Endothelial cell of umbilical vein (primary cell): ENCODE measurements around the gene ETV3L. TPM values are rescaled to one million over a fixed set of nuclear protein-coding genes. Genes with fewer than 3 reads are reported as not detected.

ENCODE experiments used
- BruUV-seq: library from RNA; stranded (reverse); fragments of 400-500 nt; replicated peaks from 2 replicates; lab custom pipeline; 2021; lab: Mats Ljungman, UMichigan
- CTCF ChIA-PET: fragments of 300-600, 350-600 bp; sonication (Branson Sonifier 250); formaldehyde crosslinking; loops from one replicate; lab custom pipeline; 2021; ENCODE audit warnings: antibody characterized with exemption, inconsistent platforms; lab: Charles Lee
- POLR2A ChIA-PET: fragments of 300-600, 350-600 bp; sonication (Branson Sonifier 250); formaldehyde crosslinking; loops from one replicate; lab custom pipeline; 2021; ENCODE audit warnings: antibody characterized with exemption, inconsistent platforms; lab: Charles Lee
- DNase-seq: peaks from one replicate; pipeline ENCODE4 v3.0.0-alpha.2; 2011; ENCODE audit warnings: low read depth, low spot score
- FAIRE-seq: peaks from 2 replicates; lab custom pipeline; 2011; peaks lifted over from hg19 to GRCh38; lab: Jason Lieb, UNC
- H2AFZ ChIP-seq: 2 replicates; pipeline ENCODE4 v1.6.0; 2012; ENCODE audit warnings: low read depth, low read length, control low read depth, inconsistent platforms
- H3K27ac ChIP-seq: 2 replicates; pipeline ENCODE4 v1.5.1; 2011; ENCODE audit warnings: low read depth, mild to moderate bottlenecking, control low read depth, low read length, moderate library complexity; ENCODE audit not compliant: insufficient read depth
- H3K27me3 ChIP-seq, 2 experiments: 2 replicates each; pipeline versions ENCODE4 v1.6.0 to v1.6.1; 2011; ENCODE audit warnings: low read length in 2 of 2, mixed read lengths in 1 of 2; ENCODE audit not compliant: control insufficient read depth in 2 of 2, insufficient read depth in 2 of 2
- H3K36me3 ChIP-seq, 2 experiments: 2 replicates in 1 of 2; 3 replicates in 1 of 2; pipeline ENCODE4 v1.5.1; 2011; ENCODE audit warnings: low read length in 2 of 2, mild to moderate bottlenecking in 1 of 2, moderate library complexity in 1 of 2; ENCODE audit not compliant: control insufficient read depth in 2 of 2, insufficient read depth in 2 of 2; ENCODE audit errors: extremely low read depth in 1 of 2
- H3K4me1 ChIP-seq: 3 replicates; pipeline ENCODE4 v1.5.1; 2011; ENCODE audit warnings: mild to moderate bottlenecking, low read length; ENCODE audit not compliant: control insufficient read depth, insufficient read depth; ENCODE audit errors: extremely low read depth
- H3K4me2 ChIP-seq: 2 replicates; pipeline ENCODE4 v1.6.1; 2011; ENCODE audit warnings: low read length, control low read depth, mixed read lengths; ENCODE audit not compliant: insufficient read depth
- H3K4me3 ChIP-seq, 3 experiments: fragments of 200-600 bp in 1 of 3; sonication (generic), shearing (Covaris generic) in 1 of 3; replicated peaks in 1 of 3; 2 replicates each; pipeline ENCODE4 v1.5.1; 2011 to 2016; ENCODE audit warnings: control low read depth in 3 of 3, low read length in 3 of 3, mild to moderate bottlenecking in 2 of 3, inconsistent platforms in 1 of 3, low read depth in 1 of 3, moderate library complexity in 1 of 3; ENCODE audit not compliant: insufficient read depth in 1 of 3
- H3K79me2 ChIP-seq: 2 replicates; pipeline ENCODE4 v1.6.0; 2012; ENCODE audit warnings: low read length, inconsistent platforms; ENCODE audit not compliant: control insufficient read depth, insufficient read depth
- H3K9ac ChIP-seq: replicated peaks from 2 replicates; pipeline ENCODE3; 2011; ENCODE audit warnings: low read length, control low read depth; ENCODE audit not compliant: insufficient read depth; ENCODE audit errors: extremely low read depth
- H3K9me1 ChIP-seq: replicated peaks from 3 replicates; pipeline ENCODE4 v1.6.0; 2011; ENCODE audit warnings: mild to moderate bottlenecking, low read length; ENCODE audit not compliant: control insufficient read depth, insufficient read depth; ENCODE audit errors: extremely low read depth
- H3K9me3 ChIP-seq: replicated peaks from 2 replicates; pipeline ENCODE4 v1.5.1; 2012; ENCODE audit warnings: low read length, inconsistent platforms; ENCODE audit not compliant: control insufficient read depth, insufficient read depth
- H4K20me1 ChIP-seq: replicated peaks from 2 replicates; pipeline ENCODE3; 2011; ENCODE audit warnings: mild to moderate bottlenecking, low read length; ENCODE audit not compliant: control insufficient read depth, insufficient read depth; ENCODE audit errors: extremely low read depth
- CTCF ChIP-seq, 2 donors: IDR thresholded peaks; 1 replicate in 1 of 2; 2 replicates in 1 of 2; pipeline ENCODE4 v1.5.1; 2011; ENCODE audit warnings: low read length in 2 of 2, mild to moderate bottlenecking in 2 of 2, moderate library complexity in 2 of 2, control low read depth in 1 of 2, inconsistent platforms in 1 of 2, low read depth in 1 of 2; ENCODE audit not compliant: insufficient read depth in 1 of 2; ENCODE audit errors: extremely low read depth in 1 of 2
- EZH2 ChIP-seq: IDR thresholded peaks from 2 replicates; pipeline ENCODE4 v1.6.1; 2012; ENCODE audit warnings: borderline replicate concordance, low read depth, mild to moderate bottlenecking, moderate library complexity, low read length, inconsistent platforms; ENCODE audit not compliant: severe bottlenecking
- FOS ChIP-seq: IDR thresholded peaks from 2 replicates; pipeline ENCODE4 v1.6.1; 2011; ENCODE audit warnings: mild to moderate bottlenecking, low read length, moderate library complexity, borderline replicate concordance; ENCODE audit not compliant: insufficient read depth
- GATA2 ChIP-seq: IDR thresholded peaks from 2 replicates; pipeline ENCODE4 v1.7.0; 2011; ENCODE audit warnings: low read depth, mild to moderate bottlenecking, moderate library complexity, mixed read lengths, low read length; ENCODE audit not compliant: insufficient read length, insufficient read depth
- JUN ChIP-seq: IDR thresholded peaks from 2 replicates; pipeline ENCODE4 v1.6.1; 2011; ENCODE audit warnings: borderline replicate concordance, low read depth; ENCODE audit not compliant: insufficient read length, insufficient read depth
- MAX ChIP-seq: IDR thresholded peaks from 2 replicates; pipeline ENCODE4 v1.6.1; 2011; ENCODE audit not compliant: insufficient read depth, insufficient read length
- MYC ChIP-seq: IDR thresholded peaks from one replicate; pipeline ENCODE4 v1.6.1; 2011; ENCODE audit warnings: mild to moderate bottlenecking, low read depth, low read length
- POLR2A ChIP-seq: IDR thresholded peaks from 2 replicates; pipeline ENCODE4 v1.6.1; 2012; ENCODE audit warnings: low read depth, mild to moderate bottlenecking, control low read depth, low read length
- POLR2AphosphoS5 ChIP-seq: IDR thresholded peaks from 2 replicates; pipeline ENCODE4 v1.6.1; 2012; ENCODE audit warnings: low read depth, mild to moderate bottlenecking, control low read depth, low read length, moderate library complexity; ENCODE audit not compliant: insufficient read depth
- dilution Hi-C: fragments of 300-500 bp; cut with MboI; formaldehyde crosslinking; loops from one replicate; pipeline ENCODE4 v1.15.0; 2019; ENCODE audit warnings: low sequenced_read_pairs; ENCODE audit not compliant: extremely low pct_ligation_motif_present
- intact Hi-C: fragments of 100-400 bp; cut with micrococcal nuclease; formaldehyde crosslinking; loops from one replicate; pipeline ENCODE4 v1.10.0; 2022
- polyA plus RNA-seq, 4 experiments: library from polyadenylated mRNA; depleted of rRNA in 3 of 4; stranded (reverse) in 3 of 4; unstranded in 1 of 4; fragments of >200 nt; gene quantifications; 2 replicates each; pipeline versions ENCODE4 v1.2.1 to v1.2.3, GENCODE V29; 2011 to 2012; ENCODE audit warnings: missing spikeins in 1 of 4
- total RNA-seq: library from RNA; stranded (reverse); gene quantifications from 2 replicates; pipeline ENCODE4 v1.2.3, GENCODE V29; 2021

Gene ETV3L
- total and polyA plus RNA-seq, 2 donors (not counting 3 experiments of a cell fraction or from before 2014, with no cell fraction given), result not detected

GRCh38 chr1:157045250-157046218, 54.1 kb downstream of the ETV3L start, which contains the start of gene ARHGEF11:
Gene ARHGEF11, minus strand, starts transcription at chr1:157045742. Its CDS starts 1,412 bp downstream, at chr1:157044330.
- dilution Hi-C loops, result no loop called here
- intact Hi-C loops, result loop anchor here (1.0 kb wide), 1 partner anchor 111 kb away; no protein-coding TSS in a partner anchor
- Histone ChIP-seq H3K4me3 (peak within 1 kb of the TSS; percentile 59 to 99 (median 86)), H3K27ac (peak within 1 kb of the TSS; percentile 90), H3K27me3 (peaks cover 7 to 9% of the 10 kb centered on the region in 2 experiments), H2AFZ (peak within 1 kb of the TSS; percentile 97), H3K79me2 (peaks cover 32% of the 10 kb centered on the region), H3K9me1 (no peaks in the 10 kb centered on the region), H3K36me3 (no peaks in the 10 kb centered on the region), H3K9me3 (no peaks in the 10 kb centered on the region), H3K4me2 (peak within 1 kb of the TSS; percentile 99), H3K4me1 (peaks cover 32% of the 10 kb centered on the region), H3K9ac (peak within 1 kb of the TSS; percentile 97), H4K20me1 (no peaks in the 10 kb centered on the region)
- BruUV-seq, result no TSS peak
- FAIRE-seq, result peak; percentile 31
- ChIA-PET CTCF (no interaction called here), POLR2A (interaction anchor here (0.6 kb wide), 1 partner anchor 52 kb away, joined by 3 read pairs; no protein-coding TSS in a partner anchor)
- TF ChIP-seq MYC, result no peak
- TF ChIP-seq CTCF (IDR thresholded peaks at IDR 0.05; ENCODE audit: extremely low read depth in 1 of 2, insufficient read depth in 1 of 2, low read depth in 1 of 2, low read length in 2 of 2), result no peak
- TF ChIP-seq POLR2A, result peak; percentile 90
- no peak for TF ChIP-seq JUN
- peak; percentile 85 for TF ChIP-seq POLR2AphosphoS5
- TF ChIP-seq EZH2, result no peak
- no peak for TF ChIP-seq FOS
- TF ChIP-seq MAX, result no peak
- no peak for TF ChIP-seq GATA2
- peak; percentile 89 for DNase-seq
